SU-DHL-6 (cell line): ENCODE data around the gene CGB8.

ENCODE experiments used
- CTCF ChIP-seq: fragments of 200-600 bp; sonication (generic); IDR thresholded peaks from one replicate; pipeline ENCODE4 v1.5.1; 2017; ENCODE audit warnings: antibody characterized with exemption, mild to moderate bottlenecking, low read length, moderate library complexity; ENCODE audit not compliant: insufficient read depth, poor library complexity, severe bottlenecking
- EZH2phosphoT487 ChIP-seq: fragments of 200-600 bp; sonication (generic), shearing (Covaris generic); conservative IDR thresholded peaks from 2 replicates; pipeline ENCODE4 v1.6.1; 2018; ENCODE audit warnings: mild to moderate bottlenecking, antibody characterized with exemption, low read length, moderate library complexity, mixed read lengths

DNA sequence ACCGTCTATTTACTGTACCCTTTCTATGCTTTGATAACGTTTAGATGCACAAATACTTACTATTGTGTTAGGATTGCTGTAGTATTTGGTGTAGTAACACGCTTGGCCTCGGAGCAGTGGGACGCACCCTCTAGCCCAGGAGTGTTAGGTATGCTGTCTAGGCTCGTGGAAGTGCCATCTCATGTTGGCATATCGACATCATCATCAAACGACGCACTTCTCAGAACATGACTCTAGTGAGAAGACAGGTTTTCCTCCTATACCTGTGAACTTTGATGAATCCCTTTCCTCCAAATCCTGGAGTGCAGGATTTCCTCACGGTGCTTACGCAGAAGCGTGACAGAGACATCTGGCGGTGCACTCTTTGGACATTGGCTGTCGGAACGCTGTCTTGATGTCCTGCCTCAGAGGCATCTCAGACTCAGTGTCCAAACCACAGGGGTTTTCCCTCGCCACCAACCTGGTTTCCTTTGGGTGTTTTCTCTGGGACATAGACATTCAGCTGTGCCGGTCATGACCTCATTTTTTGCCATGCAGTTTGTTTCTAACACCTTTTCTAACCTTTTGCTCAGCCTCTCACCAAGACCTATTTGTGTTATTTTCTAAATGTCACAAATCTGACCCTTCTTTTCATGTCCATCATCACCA lies 42.6 kb upstream of the CGB8 start:
- TF ChIP-seq CTCF = no peak
- no peak for TF ChIP-seq EZH2phosphoT487
